Measurements from ENCODE around the gene RSPO1. TPM values are rescaled to one million over a fixed set of nuclear protein-coding genes. Genes with fewer than 3 reads are reported as not detected.

The RSPO1 gene
- polyA plus RNA-seq, 2 of the 4 experiments (the other 2 are of a cell fraction): 0.12 TPM; not detected in 1

DNA sequence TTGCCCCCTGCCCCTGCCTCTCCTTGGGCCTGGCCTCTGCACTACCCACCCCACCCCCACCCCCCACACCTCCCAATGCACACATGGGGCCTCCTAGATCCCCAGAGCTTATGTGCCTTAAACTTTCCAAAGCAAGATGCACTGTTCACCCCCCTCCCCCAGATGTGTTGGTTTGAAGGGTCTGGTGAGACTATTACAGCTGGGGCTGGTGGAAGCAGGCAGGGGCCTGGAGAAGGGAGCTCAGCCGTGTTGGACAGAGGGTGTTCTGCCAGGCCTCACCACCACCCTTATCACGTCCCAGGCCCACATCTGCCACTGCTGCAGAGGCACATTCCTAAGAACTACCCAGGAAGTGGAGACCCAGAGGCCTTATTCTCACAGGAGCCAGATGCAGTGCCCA is 18.3 kb upstream of the RSPO1 start:
- CTCF ChIA-PET: no interaction called here

DNA sequence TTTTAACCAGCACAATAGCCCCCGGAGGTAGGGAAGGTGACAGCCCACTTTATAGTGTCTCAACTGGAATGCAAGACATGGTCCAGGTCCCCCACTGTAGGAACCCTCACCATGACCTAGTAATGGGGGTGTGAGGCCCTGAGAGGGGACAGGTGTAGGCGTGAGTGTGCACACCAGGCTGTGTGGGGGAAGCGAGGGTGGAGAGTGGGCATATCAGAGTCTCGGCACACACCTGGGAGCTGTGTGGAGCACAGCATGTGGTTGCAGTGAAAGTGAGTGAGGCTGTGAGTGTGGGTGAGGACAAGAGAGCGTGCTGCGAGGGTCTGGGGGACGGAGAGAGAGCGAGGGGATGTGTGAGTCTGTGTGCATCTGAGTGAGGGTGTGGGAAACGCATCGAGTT is 17.1 kb upstream of the RSPO1 start:
- Histone ChIP-seq H3K9me3 (no peaks in the 10 kb centered on the region), H3K4me2 (no peak overlapping the region), H3K4me3 (no peak overlapping the region), H3K27ac (no peak overlapping the region), H3K4me1 (no peaks in the 10 kb centered on the region)
- DNase-seq (ENCODE audit: low read depth in 1 of 2, low spot score in 1 of 2) (no peak), ATAC-seq (no peak), FAIRE-seq (no peak)
- TF ChIP-seq MAFK (IDR thresholded peaks at IDR 0.05; ENCODE audit: partially characterized antibody) (no peak), POLR2AphosphoS2 (conservative IDR thresholded peaks at IDR 0.05; ENCODE audit: low read length) (no peak), CHD4 (IDR thresholded peaks at IDR 0.05; ENCODE audit: borderline replicate concordance) (no peak), FOSB (CRISPR knock-in tag; IDR thresholded peaks at IDR 0.05) (no peak), BHLHE40 (IDR thresholded peaks at IDR 0.05; ENCODE audit: low read depth, low read length) (no peak), KDM1A (IDR thresholded peaks at IDR 0.05; ENCODE audit: low read depth) (no peak), CHD2 (IDR thresholded peaks at IDR 0.05; ENCODE audit: low read length, partially characterized antibody) (no peak), MYC (IDR thresholded peaks at IDR 0.05; ENCODE audit: borderline replicate concordance, low read length) (no peak), TP53 (CRISPR knock-in tag; IDR thresholded peaks at IDR 0.05) (no peak), RARB (CRISPR knock-in tag; IDR thresholded peaks at IDR 0.05) (no peak), GATA3 (IDR thresholded peaks at IDR 0.05; ENCODE audit: borderline replicate concordance) (no peak), MAZ (IDR thresholded peaks at IDR 0.05; ENCODE audit: borderline replicate concordance, low read depth, low read length) (no peak), NFE2L2 (conservative IDR thresholded peaks at IDR 0.05; ENCODE audit: low read length) (no peak)
- TF ChIP-seq, protein P1, sequence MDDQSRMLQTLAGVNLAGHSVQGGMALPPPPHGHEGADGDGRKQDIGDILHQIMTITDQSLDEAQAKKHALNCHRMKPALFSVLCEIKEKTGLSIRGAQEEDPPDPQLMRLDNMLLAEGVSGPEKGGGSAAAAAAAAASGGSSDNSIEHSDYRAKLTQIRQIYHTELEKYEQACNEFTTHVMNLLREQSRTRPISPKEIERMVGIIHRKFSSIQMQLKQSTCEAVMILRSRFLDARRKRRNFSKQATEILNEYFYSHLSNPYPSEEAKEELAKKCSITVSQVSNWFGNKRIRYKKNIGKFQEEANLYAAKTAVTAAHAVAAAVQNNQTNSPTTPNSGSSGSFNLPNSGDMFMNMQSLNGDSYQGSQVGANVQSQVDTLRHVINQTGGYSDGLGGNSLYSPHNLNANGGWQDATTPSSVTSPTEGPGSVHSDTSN (IDR thresholded peaks at IDR 0.05): no peak
- TF ChIP-seq, protein P2, sequence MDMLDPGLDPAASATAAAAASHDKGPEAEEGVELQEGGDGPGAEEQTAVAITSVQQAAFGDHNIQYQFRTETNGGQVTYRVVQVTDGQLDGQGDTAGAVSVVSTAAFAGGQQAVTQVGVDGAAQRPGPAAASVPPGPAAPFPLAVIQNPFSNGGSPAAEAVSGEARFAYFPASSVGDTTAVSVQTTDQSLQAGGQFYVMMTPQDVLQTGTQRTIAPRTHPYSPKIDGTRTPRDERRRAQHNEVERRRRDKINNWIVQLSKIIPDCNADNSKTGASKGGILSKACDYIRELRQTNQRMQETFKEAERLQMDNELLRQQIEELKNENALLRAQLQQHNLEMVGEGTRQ (IDR thresholded peaks at IDR 0.05): no peak
- ChIA-PET CTCF (no interaction called here), POLR2A (no interaction called here)
- WGBS (ENCODE audit: missing lambda C conversion rate): 50% methylated on average over 10 of the region's 10 CpGs

More for the DNA sequence above, 18.3 kb upstream of the RSPO1 start:
- no peak overlapping the region for H3K4me2 ChIP-seq
- DNase-seq (ENCODE audit: low read depth in 1 of 2, low spot score in 1 of 2) (no peak), FAIRE-seq (no peak), ATAC-seq (no peak)
- POLR2A ChIA-PET: no interaction called here
- no peaks in the 10 kb centered on the region for H3K4me1 ChIP-seq
- WGBS (ENCODE audit: missing lambda C conversion rate): no CpG with 5 or more reads among the region's 2 CpGs
- TF ChIP-seq SMC3 (IDR thresholded peaks at IDR 0.05) (no peak), ESRRA (IDR thresholded peaks at IDR 0.05; ENCODE audit: borderline replicate concordance, low read length) (no peak), CEBPB (IDR thresholded peaks at IDR 0.05) (no peak), HOXB13 (CRISPR knock-in tag; IDR thresholded peaks at IDR 0.05; ENCODE audit: low read depth) (no peak), TP53 (CRISPR knock-in tag; IDR thresholded peaks at IDR 0.05) (no peak), POLR2A (IDR thresholded peaks at IDR 0.05; ENCODE audit: low read length) (no peak), CHD2 (IDR thresholded peaks at IDR 0.05; ENCODE audit: low read length, partially characterized antibody) (no peak), JUN (IDR thresholded peaks at IDR 0.05) (no peak), CHD4 (IDR thresholded peaks at IDR 0.05; ENCODE audit: borderline replicate concordance) (no peak), RARB (CRISPR knock-in tag; IDR thresholded peaks at IDR 0.05) (no peak)
- TF ChIP-seq, protein P3, sequence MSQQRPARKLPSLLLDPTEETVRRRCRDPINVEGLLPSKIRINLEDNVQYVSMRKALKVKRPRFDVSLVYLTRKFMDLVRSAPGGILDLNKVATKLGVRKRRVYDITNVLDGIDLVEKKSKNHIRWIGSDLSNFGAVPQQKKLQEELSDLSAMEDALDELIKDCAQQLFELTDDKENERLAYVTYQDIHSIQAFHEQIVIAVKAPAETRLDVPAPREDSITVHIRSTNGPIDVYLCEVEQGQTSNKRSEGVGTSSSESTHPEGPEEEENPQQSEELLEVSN (IDR thresholded peaks at IDR 0.05; ENCODE audit: borderline replicate concordance, low read depth): no peak
- TF ChIP-seq, protein P1 (IDR thresholded peaks at IDR 0.05): no peak
- TF ChIP-seq, protein P4, sequence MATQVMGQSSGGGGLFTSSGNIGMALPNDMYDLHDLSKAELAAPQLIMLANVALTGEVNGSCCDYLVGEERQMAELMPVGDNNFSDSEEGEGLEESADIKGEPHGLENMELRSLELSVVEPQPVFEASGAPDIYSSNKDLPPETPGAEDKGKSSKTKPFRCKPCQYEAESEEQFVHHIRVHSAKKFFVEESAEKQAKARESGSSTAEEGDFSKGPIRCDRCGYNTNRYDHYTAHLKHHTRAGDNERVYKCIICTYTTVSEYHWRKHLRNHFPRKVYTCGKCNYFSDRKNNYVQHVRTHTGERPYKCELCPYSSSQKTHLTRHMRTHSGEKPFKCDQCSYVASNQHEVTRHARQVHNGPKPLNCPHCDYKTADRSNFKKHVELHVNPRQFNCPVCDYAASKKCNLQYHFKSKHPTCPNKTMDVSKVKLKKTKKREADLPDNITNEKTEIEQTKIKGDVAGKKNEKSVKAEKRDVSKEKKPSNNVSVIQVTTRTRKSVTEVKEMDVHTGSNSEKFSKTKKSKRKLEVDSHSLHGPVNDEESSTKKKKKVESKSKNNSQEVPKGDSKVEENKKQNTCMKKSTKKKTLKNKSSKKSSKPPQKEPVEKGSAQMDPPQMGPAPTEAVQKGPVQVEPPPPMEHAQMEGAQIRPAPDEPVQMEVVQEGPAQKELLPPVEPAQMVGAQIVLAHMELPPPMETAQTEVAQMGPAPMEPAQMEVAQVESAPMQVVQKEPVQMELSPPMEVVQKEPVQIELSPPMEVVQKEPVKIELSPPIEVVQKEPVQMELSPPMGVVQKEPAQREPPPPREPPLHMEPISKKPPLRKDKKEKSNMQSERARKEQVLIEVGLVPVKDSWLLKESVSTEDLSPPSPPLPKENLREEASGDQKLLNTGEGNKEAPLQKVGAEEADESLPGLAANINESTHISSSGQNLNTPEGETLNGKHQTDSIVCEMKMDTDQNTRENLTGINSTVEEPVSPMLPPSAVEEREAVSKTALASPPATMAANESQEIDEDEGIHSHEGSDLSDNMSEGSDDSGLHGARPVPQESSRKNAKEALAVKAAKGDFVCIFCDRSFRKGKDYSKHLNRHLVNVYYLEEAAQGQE (IDR thresholded peaks at IDR 0.05): no peak
- TF ChIP-seq, protein P5, sequence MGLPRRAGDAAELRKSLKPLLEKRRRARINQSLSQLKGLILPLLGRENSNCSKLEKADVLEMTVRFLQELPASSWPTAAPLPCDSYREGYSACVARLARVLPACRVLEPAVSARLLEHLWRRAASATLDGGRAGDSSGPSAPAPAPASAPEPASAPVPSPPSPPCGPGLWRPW (IDR thresholded peaks at IDR 0.05): no peak
- TF ChIP-seq, protein P2 (IDR thresholded peaks at IDR 0.05): no peak
- no peak overlapping the region for H3K27ac ChIP-seq
- H3K9me3 ChIP-seq: no peaks in the 10 kb centered on the region
- H3K4me3 ChIP-seq: no peak overlapping the region
